ENCODE results near the gene TUBA3E.

GRCh38 chr2:130181880-130182682 lies 16.2 kb downstream of the TUBA3E start, which contains the start of gene MZT2B:
- TF ChIP-seq CTCF (IDR thresholded peaks at IDR 0.05): peak; percentile 60 to 94 (median 88)
- TF ChIP-seq POLR2A (IDR thresholded peaks at IDR 0.05): peak in 1 of 2 donors; percentile 68

Data from uterus (tissue), 2 donors.